Parathyroid adenoma (tissue), 2 donors: ENCODE data around the gene CACNA1C.

Source experiments
- H2AFZ ChIP-seq: fragments of 300-600 bp; sonication (generic); one replicate; pipeline ENCODE4 v1.7.0; 2017; ENCODE audit warnings: antibody characterized with exemption, mild to moderate bottlenecking
- H3K27ac ChIP-seq: fragments of 300-600 bp; sonication (generic); one replicate; pipeline ENCODE4 v1.7.0; 2017
- H3K27me3 ChIP-seq: fragments of 300-600 bp; sonication (generic); one replicate; pipeline ENCODE4 v1.7.0; 2017; ENCODE audit warnings: low read length; ENCODE audit not compliant: control insufficient read depth, insufficient read depth
- H3K36me3 ChIP-seq: fragments of 300-600 bp; sonication (generic); one replicate; pipeline ENCODE4 v1.7.0; 2017; ENCODE audit warnings: low read length; ENCODE audit not compliant: control insufficient read depth, insufficient read depth
- H3K4me1 ChIP-seq: fragments of 300-600 bp; sonication (generic); one replicate; pipeline ENCODE4 v1.7.0; 2017; ENCODE audit warnings: control low read depth
- H3K4me2 ChIP-seq: fragments of 300-600 bp; sonication (generic); one replicate; pipeline ENCODE4 v1.7.0; 2017; ENCODE audit warnings: low read length
- H3K4me3 ChIP-seq: fragments of 300-600 bp; sonication (generic); one replicate; pipeline ENCODE4 v1.7.0; 2017; ENCODE audit warnings: low read depth, low read length
- H3K79me2 ChIP-seq: fragments of 300-600 bp; sonication (generic); one replicate; pipeline ENCODE4 v1.7.0; 2017; ENCODE audit warnings: control low read depth
- H3K9ac ChIP-seq: fragments of 300-600 bp; sonication (generic); one replicate; pipeline ENCODE4 v1.7.0; 2017; ENCODE audit warnings: mild to moderate bottlenecking
- H3K9me3 ChIP-seq: fragments of 300-600 bp; sonication (generic); one replicate; pipeline ENCODE4 v1.7.0; 2017; ENCODE audit warnings: low read length; ENCODE audit not compliant: control insufficient read depth
- TF ChIP-seq, protein P1 (sequence below): fragments of 300-600 bp; sonication (generic); IDR thresholded peaks from one replicate; pipeline ENCODE4 v1.7.0; 2017; ENCODE audit warnings: antibody characterized with exemption, mild to moderate bottlenecking
- donor health status: primary hyperparathyroidism.

CACNA1C gene

DNA sequence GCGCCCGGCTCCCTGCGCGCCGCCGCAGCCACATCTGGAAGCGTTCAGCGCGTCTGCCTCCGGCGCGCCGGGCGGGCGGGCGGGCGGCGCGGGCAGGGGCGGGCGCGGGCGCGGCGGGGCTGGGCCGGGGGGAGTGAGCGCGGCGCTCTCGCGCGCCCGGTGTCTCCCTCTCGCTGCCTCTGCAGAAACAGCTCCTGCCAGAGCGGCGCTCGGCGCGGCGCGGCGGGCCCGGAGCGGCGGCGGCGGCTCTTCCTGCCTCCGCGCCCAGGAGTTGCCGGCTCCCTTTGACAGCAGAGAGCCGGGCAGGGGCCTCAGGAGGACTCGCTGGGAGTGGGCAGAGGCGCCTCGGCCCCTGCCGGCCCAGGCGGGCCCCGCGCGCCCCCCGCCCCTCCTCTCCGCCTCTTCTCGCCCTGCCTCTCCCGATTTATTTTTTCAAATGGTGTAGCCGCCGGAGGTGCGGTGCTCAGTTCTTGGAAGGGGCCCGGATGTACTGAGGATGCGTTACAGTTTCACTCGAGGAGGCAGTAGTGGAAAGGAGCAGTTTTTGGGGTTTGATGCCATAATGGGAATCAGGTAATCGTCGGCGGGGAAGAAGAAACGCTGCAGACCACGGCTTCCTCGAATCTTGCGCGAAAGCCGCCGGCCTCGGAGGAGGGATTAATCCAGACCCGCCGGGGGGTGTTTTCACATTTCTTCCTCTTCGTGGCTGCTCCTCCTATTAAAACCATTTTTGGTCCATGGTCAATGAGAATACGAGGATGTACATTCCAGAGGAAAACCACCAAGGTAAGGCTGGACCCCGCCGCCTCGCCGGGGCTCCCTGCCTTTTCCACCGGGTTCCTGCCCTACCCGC lies at the start of gene CACNA1C:
CACNA1C (plus strand) TSS at position 162 of the 853 bp plus-strand sequence; CDS start at position 738, 576 bp downstream.
- Histone ChIP-seq H3K4me2 (peak within 1 kb of the TSS; percentile 72), H3K36me3 (no peaks in the 10 kb centered on the region), H3K79me2 (no peaks in the 10 kb centered on the region), H2AFZ (peak within 1 kb of the TSS; percentile 80), H3K4me3 (peak within 1 kb of the TSS; percentile 39), H3K4me1 (no peaks in the 10 kb centered on the region), H3K27ac (no peak within 1 kb of the TSS), H3K9me3 (no peaks in the 10 kb centered on the region), H3K9ac (no peak within 1 kb of the TSS), H3K27me3 (no peaks in the 10 kb centered on the region)
- TF ChIP-seq, protein P1, sequence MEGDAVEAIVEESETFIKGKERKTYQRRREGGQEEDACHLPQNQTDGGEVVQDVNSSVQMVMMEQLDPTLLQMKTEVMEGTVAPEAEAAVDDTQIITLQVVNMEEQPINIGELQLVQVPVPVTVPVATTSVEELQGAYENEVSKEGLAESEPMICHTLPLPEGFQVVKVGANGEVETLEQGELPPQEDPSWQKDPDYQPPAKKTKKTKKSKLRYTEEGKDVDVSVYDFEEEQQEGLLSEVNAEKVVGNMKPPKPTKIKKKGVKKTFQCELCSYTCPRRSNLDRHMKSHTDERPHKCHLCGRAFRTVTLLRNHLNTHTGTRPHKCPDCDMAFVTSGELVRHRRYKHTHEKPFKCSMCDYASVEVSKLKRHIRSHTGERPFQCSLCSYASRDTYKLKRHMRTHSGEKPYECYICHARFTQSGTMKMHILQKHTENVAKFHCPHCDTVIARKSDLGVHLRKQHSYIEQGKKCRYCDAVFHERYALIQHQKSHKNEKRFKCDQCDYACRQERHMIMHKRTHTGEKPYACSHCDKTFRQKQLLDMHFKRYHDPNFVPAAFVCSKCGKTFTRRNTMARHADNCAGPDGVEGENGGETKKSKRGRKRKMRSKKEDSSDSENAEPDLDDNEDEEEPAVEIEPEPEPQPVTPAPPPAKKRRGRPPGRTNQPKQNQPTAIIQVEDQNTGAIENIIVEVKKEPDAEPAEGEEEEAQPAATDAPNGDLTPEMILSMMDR = peak; percentile 8

DNA sequence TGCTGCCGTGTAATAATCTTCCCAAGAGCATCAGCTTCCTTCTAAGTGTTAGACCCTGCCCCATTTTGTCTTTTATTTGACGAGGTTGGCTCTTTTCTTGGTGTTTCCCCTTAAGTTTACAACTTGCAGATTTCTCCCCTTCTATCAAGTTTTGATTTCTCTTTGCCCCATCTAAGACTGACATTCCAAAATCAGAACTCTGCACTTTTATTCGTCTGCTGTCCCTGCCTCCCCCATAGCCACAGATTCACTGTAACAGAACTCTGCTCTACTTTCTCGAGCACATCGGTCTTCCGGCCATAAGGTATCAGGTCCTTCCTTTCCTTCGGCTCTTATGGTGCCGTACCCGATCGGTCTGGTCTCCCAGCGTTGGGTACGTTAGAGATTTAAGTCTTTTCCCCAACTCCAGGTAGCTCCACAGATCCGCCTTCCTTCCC lies 49.1 kb upstream of the CACNA1C start:
- peak overlapping the region; percentile 81 for H3K9ac ChIP-seq
- H3K9me3 ChIP-seq = no peaks in the 10 kb centered on the region
- H3K36me3 ChIP-seq = no peaks in the 10 kb centered on the region
- peak overlapping the region; percentile 98 for H2AFZ ChIP-seq
- peak overlapping the region; percentile 84 for H3K4me3 ChIP-seq
- peak overlapping the region; percentile 68 for H3K4me2 ChIP-seq
- TF ChIP-seq, protein P1 = no peak
- peak overlapping the region; percentile 75 for H3K27ac ChIP-seq
- peaks cover 9% of the 10 kb centered on the region for H3K79me2 ChIP-seq
- H3K27me3 ChIP-seq = no peaks in the 10 kb centered on the region
- peaks cover 9% of the 10 kb centered on the region for H3K4me1 ChIP-seq

DNA sequence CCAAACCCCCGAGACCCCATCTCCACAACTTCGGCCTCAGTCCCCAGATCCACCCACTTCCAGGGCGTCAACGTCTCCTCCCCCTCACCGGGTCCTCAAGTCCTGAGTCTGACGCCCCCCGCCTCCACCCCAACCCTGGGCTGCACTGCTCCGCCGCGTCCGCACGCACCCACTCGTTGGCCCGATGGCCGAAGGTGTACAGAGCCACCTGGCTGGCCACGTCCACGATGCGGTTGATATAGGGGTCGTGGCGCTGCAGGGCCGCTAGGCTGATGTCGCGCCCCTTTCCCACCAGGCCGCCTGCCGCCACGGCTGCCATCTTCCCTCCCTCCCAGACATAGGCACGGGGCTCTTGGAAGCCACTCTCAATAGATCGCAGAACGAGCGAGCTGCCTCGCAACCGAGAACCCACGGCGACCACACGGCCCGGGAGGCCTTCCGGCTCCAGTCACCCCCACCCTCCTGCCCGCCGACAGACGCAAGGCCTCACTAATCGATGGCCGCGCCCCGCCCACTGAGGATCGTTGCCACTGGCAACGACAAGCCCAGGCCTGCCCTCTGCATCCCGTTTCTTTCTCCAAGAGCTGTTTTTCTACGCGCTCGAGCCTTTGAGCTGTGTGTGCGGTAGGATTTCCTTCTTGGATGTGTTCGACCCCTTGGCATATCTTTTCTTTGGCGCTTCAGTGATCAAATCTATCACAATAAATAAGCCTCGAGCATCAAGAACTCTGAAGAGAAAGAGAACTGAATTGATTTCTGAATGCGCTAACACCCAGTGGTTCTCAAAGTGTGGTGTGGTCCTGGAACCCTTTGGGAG lies 48.5 kb upstream of the CACNA1C start, which contains the start of gene DCP1B:
DCP1B (minus strand) TSS at position 345 of the 817 bp plus-strand sequence; CDS start at position 319, 26 bp downstream.
- H3K27me3 ChIP-seq = no peaks in the 10 kb centered on the region
- peaks cover 9% of the 10 kb centered on the region for H3K79me2 ChIP-seq
- peak within 1 kb of the TSS; percentile 98 for H2AFZ ChIP-seq
- peak within 1 kb of the TSS; percentile 75 for H3K27ac ChIP-seq
- H3K4me2 ChIP-seq = peak within 1 kb of the TSS; percentile 68
- peak within 1 kb of the TSS; percentile 84 for H3K4me3 ChIP-seq
- TF ChIP-seq, protein P1 = peak; percentile 5
- no peaks in the 10 kb centered on the region for H3K9me3 ChIP-seq
- no peaks in the 10 kb centered on the region for H3K36me3 ChIP-seq
- peak within 1 kb of the TSS; percentile 81 for H3K9ac ChIP-seq
- H3K4me1 ChIP-seq = peaks cover 9% of the 10 kb centered on the region

DNA sequence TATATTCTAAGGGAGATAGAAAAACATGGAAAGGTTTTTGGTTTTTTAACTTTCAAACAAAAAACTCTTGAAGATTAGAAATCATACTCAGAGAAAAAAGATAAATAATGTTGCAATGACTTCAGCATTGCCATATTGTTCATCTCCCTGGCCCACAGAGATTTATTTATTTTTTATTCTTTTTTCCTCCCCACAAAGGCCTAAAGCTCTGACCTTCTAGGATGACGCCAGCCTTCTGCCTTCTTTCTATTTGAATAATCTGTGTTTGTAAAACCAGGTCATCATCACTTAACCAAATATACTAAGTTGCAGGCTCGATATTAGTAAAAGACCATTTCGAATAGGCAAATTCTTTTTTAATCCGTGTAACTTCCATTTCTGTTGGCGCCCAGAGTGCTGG lies 44.1 kb upstream of the CACNA1C start:
- H3K4me1 ChIP-seq = peaks cover 11% of the 10 kb centered on the region
- no peak overlapping the region for H3K27ac ChIP-seq
- H3K79me2 ChIP-seq = peaks cover under 1% of the 10 kb centered on the region
- no peak overlapping the region for H3K9ac ChIP-seq
- H3K4me3 ChIP-seq = no peak overlapping the region
- H3K9me3 ChIP-seq = no peaks in the 10 kb centered on the region
- no peak overlapping the region for H2AFZ ChIP-seq
- no peaks in the 10 kb centered on the region for H3K36me3 ChIP-seq
- TF ChIP-seq, protein P1 = no peak
- H3K4me2 ChIP-seq = no peak overlapping the region
- no peaks in the 10 kb centered on the region for H3K27me3 ChIP-seq
